DMS153 treated with DMSO at 0.1 percent for 48 hours (cell line): ENCODE measurements around the gene RASL12.
"Not testable (repeated sequence)": the region's sequence is repeated elsewhere in the genome, so short reads cannot be mapped to it uniquely, and the experiment has no call there.

ENCODE experiments used
- DNase-seq: peaks from one replicate; lab custom pipeline; 2025; ENCODE audit not compliant: unreplicated experiment; lab: John Stamatoyannopoulos, UW

RASL12 gene, protein sequence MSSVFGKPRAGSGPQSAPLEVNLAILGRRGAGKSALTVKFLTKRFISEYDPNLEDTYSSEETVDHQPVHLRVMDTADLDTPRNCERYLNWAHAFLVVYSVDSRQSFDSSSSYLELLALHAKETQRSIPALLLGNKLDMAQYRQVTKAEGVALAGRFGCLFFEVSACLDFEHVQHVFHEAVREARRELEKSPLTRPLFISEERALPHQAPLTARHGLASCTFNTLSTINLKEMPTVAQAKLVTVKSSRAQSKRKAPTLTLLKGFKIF

DNA sequence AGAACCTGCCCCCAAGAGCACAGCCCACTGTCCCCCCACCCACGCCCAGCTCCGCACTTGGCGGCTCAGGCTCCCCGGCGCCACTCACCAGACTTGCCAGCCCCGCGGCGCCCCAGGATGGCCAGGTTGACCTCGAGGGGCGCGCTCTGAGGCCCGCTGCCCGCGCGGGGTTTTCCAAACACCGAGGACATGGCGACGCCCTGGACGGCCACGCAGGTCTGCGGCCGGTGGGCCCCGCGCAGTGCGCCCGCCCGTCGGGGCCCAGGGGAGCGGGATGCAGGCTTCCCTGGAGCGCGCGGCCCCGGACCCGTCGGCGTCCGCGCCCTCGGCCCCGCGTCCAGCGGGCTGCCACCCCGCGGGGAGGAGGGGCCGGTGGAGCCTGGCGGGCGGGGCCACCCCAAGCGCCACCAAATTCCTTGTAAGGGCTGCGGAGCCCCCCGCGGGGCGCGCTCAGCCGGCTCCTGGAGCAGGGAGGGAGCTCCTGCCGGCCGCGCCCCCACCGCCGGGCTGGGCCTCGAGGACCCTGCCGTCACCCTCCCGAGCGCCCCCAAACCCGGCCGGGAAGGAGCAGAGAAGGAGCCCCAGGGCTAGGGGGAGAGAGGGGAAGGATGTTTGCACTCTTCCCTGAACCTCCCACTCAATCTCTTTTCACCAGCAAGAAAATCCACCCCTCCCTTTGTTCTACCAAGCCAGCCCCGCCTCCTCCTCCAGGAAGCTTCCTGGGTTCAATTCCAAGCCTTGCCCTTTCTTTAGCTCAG is at the start of gene RASL12:
Gene RASL12, minus strand, starts transcription at position 347 of the 758 bp plus-strand sequence. Its CDS starts 156 bp downstream, at position 191.
- DNase-seq, result no peak

DNA sequence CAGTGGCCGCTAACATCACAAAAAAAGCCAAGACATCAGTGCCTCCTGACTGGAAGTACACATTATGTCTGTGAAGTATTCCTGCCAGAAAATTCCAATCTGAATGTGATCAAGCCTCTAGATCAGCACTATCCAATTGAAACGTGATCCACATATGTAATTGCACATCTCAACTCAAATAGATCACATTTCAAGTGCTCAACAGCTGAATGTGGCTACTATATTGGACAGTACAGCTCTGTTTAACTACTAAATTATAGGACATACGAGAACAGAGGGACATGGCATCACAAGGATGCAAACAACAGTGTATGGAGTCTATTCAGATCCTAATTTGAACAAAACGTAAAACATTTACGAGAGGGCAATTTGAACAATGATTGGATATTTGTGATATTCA is 47.8 kb upstream of the RASL12 start:
- no peak for DNase-seq

DNA sequence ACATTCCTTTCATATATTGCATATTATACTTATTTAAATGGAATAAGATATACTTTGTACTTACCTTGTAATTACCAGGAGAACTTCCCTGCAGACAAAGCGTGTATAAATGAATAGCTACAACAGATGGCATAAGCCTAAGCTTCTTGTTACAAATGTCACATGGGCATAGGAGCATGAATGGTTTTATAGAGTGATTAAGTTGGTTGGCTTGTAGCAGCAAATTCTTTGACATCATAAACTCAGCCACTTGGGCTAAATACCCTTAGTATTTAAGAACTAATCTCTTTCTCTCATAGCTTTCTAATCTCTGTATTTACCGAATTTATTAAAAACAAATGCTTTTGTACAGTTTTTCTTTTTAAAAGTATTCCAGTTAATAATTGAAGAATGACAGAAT is 47.3 kb upstream of the RASL12 start, which contains the start of gene UBAP1L:
Gene UBAP1L, minus strand, starts transcription at position 115 of the 400 bp plus-strand sequence. CDS start 8,985 bp downstream, outside the sequence.
- no peak for DNase-seq

DNA sequence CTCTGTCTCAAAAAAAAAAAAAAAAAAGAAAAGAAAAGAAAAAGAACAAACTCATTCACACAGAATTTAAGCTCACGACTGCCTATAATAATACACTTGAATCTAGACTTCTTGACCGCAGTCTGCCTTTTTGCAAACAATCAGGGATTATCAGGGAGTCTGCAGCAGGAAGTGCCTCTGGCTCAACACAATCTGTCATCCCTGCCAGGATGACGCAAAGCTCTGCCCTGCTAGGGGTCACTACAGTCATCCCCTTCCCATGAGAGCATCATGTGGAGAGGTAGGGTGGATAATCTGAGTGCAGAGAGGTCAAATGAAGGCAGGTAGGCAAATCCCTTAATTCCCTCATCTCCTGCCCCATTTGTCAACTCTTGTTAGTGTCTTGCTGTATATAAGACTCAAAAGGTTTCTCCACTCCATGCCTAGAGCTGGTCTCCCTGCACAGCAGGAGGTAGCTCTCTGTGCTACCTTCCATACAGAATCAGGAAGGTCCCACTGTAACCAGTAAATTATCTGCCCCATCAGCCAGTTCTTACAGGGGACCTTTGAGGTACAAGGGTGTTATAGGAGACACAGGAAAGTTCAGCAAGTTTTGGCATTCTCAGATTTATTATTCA is 43.0 kb upstream of the RASL12 start:
- DNase-seq, result no peak

DNA sequence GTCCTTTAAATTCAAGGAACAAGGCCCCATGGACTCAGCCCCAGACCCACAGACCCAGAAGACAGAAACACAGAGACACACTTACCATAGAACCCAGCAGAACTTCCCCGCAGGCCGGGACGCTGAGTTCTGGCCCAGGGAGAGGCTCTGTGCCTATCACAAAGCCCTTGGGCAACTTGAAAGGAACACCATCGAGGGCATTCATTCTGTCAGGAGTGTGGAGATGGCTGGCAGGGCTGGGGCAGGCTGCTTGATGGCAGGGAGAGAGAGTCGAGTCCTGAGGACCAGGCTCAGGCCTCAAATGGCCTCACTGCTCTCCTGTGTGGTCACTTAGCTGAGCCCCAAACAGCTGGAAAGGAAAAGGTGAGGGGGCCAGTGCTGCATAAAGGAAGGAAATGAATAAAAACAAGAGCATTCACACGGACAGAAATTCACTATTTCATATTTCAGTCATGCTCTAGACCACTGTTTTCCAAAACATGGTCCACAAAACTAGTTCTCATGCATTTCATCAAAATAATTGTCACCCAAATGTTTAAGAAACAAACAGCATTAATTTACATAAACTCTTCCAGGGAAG is 38.3 kb upstream of the RASL12 start:
- no peak for DNase-seq

DNA sequence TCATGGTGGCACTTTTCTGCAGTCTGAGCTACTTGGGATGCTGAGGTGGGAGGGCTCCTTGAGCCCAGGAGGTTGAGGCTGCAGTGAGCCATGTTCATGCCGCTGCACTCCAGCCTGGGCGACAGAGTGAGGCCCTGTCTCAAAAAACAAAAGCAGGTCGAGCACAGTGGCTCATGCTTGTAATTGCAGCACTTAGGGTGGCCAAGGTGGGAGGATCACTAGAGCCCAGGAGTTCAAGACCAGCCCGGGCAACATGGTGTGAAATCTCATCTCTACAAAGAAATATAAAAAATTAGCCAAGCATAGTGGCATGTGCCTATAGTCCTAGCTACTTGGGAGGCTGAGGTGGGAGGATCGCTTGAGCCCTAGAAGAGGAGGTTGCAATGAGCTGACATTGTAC is 37.2 kb upstream of the RASL12 start:
- no peak for DNase-seq

DNA sequence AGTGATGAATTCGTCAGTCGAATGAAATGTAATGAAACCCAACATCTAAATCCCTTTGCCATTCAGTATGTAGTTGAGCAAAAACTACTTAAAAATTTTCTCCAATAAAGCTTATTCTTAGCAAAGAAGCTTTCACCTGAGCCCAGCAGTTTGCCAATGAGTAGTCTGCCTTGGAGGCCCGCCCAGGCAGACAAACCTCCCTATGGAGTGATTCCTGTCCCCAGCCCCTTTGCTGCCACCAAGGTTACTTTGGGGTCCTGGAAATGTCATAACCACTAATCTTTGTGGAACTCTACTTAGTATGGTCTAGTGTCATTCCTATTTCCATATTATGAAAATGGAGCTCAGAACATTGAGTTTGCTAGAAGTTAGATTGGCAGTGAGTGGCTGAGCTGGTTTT is 35.1 kb upstream of the RASL12 start:
- DNase-seq, result no peak

DNA sequence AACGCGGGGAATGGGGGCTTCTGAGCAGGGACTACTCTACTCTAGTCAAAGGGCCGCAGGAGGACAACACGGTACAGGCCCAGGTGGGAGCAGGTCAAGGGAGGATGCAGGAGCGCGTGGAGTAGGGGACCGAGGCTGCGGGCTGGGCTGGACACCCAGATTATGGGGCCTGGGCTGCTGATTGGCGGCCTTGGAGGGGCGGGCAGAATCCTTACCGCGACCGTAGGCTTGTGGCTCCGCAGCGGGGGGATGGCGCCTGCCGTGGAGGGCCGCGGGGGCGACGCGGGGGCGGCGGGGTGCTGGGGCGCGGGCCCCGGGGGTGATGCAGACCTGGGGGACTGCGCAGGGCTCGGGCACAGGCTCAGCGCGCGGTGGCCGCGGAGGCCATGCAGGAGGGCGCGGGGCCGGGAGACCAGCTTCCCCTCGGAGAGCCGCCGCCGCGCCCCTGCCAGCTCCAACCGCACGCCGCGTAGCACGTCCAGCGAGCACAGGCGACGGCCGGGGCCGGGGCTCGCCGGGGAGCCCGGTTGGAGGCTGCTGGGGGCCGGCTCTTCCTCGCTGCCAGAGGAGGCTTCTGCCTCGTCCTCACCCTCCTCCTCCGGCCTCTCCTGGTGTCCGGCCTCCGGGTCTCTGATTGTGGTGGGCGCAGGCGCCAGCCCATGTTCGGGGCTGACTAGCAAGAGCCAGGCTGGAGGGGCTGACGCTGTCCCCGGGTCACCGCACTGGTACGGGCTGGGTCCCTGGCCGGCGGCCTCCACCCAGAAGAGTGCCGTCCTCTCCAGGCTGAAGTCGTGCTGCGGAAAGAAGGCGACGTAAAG is 34.3 kb upstream of the RASL12 start:
- DNase-seq, result no peak

DNA sequence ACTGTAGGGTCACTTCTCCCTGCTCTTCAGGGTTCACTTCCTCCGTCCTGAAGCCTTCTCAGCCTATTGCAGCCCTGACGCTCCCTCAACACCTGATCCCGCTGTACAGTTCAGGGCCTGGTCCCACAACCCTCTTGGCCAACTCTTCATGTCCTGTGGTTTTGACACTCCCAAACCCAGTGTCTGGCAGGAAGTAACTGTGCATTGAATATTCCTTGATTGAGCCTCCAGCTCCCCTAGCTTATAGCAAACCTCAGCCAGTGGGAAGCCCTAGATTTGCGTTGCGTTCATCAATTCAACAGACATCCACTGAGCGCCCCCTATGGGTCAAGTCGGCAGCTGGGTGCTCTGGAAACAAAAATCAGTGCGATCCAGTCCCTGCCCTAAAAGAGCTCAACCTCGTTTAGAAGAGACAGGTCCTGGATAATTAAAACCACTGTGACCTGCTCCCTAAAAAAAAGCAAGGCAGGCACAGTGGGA is 33.7 kb upstream of the RASL12 start:
- no peak for DNase-seq

DNA sequence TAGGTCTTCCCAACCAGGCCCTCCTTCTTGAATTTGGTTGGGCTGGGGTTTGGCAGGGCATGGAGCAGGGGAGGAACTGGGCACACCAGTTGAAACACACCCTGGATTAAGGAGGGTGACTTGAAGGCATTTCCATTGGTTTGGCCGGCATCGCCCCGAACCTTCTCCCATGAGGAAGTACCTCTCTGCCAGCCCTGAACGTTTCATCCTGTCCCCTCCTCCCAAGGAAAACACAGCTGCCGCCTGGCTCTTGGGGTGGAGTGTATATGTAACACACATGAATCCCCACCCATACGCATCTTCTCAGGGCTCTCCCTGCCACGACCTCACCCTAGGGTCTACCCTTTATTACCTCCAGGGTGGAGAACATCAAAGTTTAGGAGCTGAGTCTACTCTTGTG is 32.7 kb upstream of the RASL12 start:
- no peak for DNase-seq

DNA sequence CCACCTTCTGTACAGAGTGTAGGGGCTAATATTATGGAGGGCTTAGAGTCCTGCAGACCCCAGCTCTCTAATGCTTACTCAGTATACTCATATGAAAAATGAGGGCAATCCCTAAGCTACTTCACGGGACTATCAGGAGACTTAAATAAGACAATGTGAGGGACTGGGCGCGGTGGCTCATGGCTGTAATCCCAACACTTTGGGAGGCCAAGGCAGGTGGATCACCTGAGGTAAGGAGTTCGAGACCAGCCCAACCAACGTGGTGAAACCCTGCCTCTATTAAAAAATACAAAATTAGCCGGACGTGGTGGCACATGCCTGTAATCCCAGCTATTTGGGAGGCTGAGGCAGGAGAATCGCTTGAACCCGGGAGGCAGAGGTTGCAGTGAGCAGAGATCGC is 32.0 kb upstream of the RASL12 start:
- not testable (repeated sequence) for DNase-seq

DNA sequence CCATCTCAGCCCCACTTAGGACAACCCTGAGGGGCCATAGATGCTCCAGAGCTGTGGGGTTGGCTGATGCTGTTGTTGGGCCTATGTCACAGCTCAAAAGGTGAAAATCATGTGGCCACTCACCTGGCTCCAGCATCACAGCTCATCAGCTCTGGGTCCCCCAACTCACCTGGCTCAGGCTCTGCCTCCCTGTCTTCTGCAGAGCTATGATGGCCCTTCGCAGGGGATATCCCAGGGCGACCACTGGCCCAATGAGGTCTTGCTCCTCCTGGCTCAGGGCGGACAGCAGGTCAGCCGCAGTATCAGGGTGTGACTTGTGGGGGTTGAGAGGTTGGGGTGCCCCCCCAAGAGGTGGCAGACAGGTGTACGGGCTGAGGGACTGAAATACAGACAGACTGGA is 31.5 kb upstream of the RASL12 start:
- DNase-seq, result no peak

DNA sequence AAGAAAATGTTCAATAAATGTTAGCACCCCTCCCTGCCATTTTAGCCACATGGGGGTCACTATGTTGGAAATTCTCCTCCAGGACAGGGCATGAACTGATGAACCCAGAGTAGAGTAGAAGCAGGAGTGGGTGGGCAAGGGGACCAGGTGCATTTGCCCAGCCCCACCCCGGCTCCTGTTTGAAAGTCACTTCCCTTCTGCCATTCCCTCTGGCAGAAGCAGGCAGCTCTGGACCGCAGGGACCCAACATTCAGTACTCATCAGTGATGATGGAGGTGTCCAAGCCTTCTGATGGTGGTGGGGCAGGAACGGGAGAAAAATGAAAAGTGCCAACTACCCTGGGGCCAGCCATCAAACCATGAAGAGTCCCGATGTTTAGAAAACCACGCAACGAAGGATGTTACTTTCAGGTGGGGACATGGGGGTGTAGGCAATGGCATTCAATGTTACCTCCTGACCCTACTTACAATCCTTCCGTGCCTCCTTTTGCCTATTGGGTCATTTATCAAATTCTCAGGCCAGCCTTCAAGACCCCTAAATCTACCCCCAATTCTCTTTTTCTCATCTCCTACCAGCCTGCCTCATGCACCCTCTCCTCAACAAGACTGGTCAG is 30.0 kb upstream of the RASL12 start:
- no peak for DNase-seq

DNA sequence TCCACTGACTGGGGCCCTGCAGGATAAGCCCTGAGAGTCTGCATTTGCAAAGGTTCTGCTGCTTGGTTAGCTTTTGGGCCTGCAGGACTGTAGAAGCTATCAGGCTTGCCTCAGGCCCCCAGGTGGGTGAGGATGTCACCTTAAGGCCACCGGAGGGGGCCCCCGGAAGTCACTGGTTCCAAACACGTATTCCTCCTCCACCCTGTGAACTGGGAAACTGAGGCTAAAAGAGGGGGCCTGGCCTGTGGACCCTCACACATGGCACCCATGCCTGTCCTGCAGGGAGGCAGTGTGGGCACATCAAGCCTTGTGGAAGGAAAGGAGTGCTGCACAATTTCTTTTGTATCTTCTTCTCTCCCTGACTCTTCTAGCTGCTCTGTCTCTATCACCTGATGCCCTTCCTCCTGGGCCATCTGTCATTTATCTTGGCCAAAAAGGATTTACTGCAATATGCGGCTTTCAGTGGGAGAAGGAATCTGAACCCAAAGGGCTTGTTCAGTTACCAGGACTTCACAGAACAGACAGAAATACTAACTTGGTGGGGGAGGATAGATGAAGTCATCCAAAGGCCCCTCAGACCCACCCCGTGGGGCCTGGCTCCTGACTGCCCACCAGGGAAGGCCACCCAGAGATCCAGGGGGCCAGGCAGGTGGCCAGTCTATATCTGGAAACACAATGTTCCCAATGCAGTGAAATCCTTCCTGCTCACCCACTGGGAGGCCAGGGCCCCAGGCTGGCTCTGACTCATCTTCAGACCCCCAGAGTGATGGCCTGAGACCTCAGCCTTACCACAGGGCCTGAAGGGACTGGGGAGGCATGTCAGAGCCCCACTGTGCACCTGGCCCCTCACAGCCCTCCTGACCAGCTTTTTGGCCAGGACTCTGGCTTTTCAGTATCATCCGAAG is 28.9 kb upstream of the RASL12 start:
- no peak for DNase-seq

DNA sequence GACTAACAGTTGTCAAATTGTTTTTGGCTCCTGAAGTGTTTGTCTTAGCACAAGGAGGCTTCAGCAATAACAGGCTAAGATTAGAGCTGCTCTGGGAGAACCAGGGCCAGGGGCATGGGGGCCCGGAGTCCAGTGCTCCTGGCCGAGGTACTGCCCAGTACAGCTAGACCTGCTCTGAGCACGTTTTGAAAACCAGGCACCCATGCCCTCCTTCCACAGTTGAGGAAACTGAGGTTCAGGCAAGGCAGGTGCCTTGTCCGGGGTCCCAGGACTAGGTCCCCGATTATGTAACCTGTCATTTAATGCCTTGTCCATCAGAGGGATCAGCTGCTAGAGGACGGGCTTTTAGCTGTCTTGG is 27.9 kb upstream of the RASL12 start:
- no peak for DNase-seq

DNA sequence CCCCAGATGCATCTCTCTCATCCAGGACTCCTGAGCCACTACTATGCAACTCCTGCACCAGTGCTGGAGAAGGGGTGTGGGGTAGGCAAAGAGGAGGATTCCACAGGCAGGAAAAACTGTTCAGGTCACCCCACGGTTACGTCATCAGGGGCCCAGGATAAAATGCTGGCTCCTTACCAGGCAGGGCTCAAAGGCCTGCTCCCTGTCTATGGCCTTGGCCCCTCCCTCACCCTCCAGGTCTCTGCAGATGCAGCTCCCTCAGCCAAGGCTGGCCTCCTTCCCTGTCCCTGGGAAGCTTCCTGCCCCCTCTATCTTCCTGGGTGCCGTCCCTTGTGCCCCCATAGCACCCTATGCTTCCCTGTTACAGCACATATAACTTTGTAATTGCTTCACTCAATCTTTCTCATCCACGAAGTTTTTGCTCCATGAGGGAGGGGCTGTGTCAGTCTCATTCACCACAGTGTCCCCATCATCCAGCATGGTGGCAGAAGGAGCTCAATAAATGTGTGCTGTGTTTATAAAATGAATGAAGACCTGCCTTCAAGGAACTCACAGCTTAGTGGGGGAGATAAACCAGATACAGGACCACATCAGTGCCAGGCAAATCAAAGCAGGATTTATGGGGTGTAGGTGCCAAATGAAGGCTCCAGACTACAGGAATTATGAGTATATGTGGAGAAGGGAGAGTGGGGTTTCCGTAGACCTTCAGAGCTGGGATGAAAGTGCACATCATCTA is 27.4 kb upstream of the RASL12 start:
- DNase-seq, result no peak

DNA sequence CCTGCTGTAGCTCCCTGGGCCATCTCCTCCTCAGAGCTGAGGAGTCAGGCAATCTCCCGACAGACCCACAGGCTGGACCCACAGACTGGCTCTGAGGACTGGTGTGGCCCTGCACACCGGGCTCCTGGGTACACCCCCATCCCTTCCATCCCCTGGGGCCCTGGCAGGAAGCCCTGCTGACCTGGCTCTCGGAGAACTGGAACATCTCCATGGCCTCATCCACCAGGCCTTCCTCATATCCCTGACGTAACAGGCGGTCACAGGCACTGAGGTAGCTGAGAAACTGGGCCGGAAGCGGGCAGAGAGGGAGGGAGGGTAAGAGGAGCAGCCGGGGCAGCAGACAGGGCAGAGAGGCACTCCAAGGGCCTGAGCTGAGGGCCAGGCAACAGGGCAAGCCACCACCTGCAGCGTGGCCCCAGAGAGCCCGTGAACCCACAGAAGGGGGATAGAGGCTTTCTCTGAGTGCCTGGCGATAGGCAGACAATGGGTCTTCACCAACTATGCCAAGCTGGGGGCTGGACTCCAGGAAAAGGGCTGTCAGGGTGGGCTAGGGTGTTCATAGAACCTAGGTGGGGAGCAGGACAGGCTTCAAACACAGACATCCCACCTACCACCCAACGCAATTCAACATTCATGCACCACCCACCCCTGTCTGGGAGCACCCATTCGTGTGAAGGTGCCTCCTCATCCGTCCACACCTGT is 26.7 kb upstream of the RASL12 start:
- DNase-seq, result no peak

DNA sequence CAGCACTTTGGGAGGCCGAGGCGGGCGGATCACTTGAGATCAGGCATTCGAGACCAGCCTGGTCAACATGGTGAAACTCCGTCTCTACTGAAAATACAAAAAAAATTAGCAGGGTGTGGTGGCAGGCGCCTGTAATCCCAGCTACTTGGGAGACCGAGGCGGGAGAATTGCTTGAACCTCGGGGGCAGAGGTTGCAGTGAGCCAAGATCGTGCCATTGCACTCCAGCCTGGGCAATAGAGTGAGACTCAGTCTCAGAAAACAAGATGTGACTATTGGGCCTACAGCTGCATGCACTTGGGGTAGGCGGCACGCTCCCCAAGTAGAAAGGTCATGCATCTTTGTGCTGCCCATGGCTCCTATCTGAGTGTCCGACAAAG is 26.0 kb upstream of the RASL12 start:
- DNase-seq, result not testable (repeated sequence)
